Measurements from ENCODE around the gene MAML3.
"Not testable (repeated sequence)": the region's sequence is repeated elsewhere in the genome, so short reads cannot be mapped to it uniquely, and the experiment has no call there.

MAML3 gene

DNA sequence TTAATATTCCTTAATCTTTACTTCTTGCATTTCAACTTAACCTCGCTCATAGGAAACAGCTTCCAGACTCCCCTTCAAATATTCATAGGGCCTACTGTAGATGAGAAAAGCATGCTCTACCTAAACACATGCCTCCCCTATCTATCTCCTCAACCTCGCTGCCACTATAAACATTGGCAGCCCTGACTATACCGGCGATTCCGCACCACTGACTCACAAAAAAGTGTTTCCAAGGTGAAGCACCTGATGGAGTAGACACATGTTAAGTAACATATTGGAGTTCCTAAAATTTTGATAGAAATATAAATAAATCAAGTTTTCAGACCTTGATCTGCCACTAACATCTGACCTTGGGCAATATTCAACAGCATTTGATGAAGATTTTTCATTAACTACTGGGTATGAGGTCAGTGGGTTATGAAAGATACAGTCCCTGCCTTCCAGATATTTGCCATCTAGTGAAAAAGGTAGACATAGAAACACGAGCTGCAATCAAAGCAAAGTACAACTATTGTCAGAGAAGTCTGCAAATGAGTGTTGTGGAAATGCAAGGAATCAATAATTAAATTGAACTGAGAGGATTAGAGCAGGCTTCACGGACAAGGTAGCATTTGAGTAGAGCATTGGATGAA lies 184.2 kb downstream of the MAML3 start:
- no peak for DNase-seq (ENCODE audit: extremely low read depth in 1 of 2, low read depth in 1 of 2)

DNA sequence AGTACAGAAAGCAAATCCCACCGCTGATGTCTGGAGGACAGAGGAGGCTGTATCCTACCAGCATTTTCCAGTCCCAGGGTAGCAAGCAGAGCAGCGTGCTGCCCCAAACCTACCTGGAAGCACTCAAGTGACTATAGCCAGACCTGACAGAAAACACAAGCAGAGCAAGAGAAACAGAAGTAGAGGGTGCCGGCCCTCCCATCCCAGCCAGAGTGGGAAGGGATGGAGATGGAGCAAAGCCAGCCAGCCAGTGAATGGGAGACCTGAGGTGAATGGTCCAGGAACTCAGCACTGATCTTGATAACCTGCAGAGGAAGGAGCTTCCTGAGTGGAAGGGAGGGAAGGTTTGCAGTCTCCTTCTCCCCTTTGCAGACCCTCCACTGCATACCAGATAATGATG lies 185.2 kb downstream of the MAML3 start:
- DNase-seq (ENCODE audit: extremely low read depth in 1 of 2, low read depth in 1 of 2): no peak

DNA sequence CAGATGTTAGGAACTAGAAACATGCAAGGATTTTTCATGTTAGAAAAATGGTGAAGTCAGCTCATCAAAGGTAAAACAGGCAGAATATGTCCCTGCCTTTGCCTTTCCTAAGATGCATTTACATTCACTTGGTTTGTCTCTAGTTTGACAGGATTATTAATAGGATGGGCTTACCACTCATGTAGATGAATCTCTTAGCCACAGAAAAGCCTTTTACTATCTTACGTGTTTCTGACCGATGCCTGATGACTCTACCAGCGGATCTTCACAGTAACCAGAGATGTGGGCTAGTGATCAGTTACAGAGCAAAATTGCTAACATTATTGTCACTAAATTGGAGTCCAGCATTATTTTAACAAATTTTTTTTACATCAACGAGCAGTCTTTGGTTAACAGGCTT lies 187.6 kb downstream of the MAML3 start:
- no peak for DNase-seq (ENCODE audit: extremely low read depth in 1 of 2, low read depth in 1 of 2)

DNA sequence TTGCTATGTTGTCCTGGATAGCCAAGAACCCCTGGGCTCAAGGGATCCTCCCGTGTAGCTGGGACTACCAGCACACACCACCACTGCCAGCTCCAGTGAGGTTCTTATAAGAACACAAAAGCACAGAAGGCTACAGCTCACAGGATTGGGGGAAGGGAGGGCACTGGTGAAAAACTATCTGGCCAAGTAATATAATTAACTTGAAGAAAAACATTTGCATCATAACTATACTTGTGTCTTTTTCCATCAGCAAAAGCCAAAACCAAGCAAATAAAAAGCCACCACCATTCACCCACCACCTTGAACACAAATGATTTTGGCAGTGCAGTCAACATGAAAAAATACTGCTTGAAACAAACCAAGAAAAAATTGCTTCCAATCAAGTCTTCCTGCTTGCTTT lies 188.2 kb downstream of the MAML3 start:
- no peak for DNase-seq (ENCODE audit: extremely low read depth in 1 of 2, low read depth in 1 of 2)

DNA sequence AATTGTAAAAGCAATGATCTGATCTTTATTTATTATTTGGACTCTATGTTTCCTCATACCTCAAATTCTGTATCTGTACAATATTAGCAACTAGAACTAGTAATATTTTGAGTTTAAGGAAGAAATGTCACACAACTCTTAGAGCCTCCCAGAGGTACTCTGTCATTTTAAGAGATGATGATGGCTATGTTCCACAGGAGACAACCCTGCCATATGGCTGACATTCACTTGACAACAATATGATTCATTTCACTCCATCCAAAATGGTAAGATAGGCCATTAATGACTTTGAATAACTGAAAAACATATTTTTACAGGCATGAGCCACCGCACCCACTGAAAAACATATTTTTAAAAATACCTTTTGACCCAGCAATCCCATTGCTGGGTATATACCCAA lies 190.3 kb downstream of the MAML3 start:
- DNase-seq (ENCODE audit: extremely low read depth in 1 of 2, low read depth in 1 of 2): no peak

DNA sequence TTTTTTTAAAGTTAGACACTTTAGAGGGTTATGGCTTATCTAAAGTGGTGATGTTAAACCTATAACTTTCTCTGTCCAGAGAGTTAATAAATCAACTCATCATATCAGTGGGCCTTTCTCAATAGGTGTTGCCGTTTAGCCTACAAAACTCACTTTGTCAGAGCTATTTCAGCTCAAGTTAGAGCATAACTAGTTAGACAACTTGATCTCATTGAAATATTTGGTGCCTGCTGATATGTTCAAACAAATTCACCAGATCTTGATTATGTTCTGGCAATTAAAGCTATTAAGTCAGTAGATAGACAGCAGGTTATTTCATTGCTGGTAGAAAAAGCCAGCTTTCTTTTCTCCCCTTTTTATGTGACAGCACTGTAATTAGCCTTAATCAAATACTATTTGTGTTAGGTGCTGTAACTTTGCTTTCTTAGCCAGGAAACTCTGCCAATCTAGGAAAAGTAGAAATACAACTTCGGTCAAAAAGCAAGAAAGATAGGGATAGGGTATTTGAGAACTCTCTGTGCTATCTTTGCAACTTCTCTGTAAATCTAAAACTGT lies 191.8 kb downstream of the MAML3 start:
- no peak for DNase-seq (ENCODE audit: extremely low read depth in 1 of 2, low read depth in 1 of 2)

DNA sequence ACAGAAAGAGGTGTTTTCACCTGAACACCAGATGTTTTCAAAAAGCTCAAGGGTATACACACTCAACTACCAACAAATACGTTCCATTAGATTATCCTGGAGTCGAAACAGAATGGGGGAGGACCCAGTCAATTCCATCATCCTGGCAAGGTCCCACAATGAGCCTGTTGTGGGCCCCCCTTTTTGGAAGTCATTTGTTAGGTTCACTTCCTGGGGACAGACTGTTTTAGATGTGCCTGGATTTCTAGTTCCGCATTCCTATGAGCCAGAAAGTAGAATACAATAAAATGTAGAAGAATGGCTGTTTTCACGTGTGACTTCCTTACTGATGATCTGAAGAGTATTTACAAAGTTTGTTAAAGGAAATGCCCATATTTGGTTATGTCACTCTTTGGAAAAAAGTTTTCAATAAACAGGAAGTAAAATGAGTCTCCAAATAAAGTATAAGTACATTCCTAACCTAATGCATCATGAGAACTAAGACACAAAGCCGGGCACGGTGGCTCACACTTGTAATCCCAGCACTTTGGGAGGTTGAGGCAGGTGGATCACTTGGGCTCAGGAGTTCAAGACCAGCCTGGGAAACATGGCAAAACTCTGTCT lies 192.5 kb downstream of the MAML3 start:
- no peak for DNase-seq (ENCODE audit: extremely low read depth in 1 of 2, low read depth in 1 of 2)

DNA sequence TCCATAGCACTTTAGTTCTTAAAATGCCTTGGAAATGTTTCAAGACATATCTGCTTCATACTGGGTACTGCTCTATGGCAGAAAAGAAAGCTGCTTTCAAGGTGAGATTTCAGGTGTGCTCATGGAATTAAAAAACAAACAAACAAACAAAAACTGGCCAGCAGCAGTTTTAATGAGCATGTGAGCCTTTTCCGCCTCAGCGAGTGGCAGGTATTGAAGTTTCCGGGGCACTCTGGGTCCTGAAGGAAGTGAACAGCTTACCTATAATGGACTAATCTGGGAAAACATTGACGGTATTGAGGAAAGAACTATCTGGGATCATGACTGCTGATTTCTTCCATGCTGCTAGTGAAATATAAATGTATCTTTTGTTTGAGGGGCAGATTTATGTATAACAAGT lies 194.6 kb downstream of the MAML3 start:
- no peak for DNase-seq (ENCODE audit: extremely low read depth in 1 of 2, low read depth in 1 of 2)

DNA sequence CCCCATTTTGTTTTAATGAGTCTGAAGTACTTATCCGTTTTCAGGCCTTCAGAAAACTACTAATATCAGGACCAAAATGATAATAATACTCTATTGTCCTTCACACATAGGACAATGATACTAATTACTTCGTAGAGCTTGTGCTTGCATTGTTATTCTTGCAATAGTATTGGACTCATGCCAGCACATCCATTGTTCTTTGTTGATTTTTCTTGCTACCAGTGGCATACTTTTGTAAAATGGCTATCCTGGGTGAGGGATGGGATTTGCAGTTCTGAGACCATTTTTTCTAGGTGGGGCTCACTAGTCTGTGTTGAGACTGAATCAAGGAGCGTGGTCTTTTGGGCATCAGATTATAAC lies 195.3 kb downstream of the MAML3 start:
- no peak for DNase-seq (ENCODE audit: extremely low read depth in 1 of 2, low read depth in 1 of 2)

DNA sequence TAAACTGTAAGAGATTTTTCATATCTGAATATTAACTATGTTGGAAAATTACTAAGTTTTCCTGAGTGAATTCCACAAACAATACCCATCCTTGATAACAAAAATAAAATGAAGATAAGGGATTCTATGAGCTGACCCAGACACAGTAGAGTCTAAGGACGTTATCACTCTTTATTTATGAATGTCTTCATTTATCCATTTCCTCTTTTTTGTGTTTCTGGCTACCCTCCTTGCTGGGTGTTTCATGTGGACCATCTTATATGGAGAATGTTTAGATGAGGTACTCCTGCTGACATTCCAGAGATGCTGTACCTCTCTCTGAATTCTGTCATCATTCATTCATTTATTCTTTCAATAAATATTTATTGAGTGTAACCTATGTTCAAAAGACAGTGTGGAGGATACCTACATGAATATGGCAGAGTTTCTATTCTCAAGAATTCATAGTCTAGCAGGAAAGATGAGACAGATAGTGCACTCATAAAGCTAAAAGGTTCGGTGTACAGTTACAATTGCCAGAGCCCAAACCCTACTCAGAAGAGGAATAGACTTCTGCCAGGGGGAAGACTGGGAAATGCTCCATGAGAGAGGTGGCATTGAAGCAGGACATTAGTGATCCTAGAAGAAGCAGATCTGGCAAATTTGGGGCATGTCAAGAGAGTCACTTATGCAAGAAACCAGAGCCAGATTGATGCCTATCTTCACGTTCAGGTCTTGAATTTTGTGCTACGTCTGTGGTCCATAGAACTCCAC lies 195.8 kb downstream of the MAML3 start:
- DNase-seq (ENCODE audit: extremely low read depth in 1 of 2, low read depth in 1 of 2): no peak

DNA sequence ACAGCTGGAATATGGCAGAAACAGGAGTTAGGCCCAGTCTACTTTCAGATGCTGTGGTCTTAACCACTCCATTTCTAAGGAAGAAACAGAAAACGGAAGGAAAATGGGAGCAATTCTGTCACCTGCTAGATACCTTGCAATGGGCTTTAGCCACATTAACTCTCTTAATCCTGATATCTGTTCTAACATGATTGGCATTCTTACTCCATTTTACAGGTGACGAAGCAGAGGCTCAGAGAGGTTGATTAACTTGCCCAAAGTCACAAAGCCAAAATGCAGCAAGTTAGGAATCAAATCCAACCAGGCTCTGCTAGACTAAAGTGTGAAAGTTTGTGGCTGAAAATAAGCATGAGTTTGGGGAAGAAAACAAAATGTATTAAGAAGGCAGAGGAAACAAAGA lies 196.9 kb downstream of the MAML3 start:
- no peak for DNase-seq (ENCODE audit: extremely low read depth in 1 of 2, low read depth in 1 of 2)

DNA sequence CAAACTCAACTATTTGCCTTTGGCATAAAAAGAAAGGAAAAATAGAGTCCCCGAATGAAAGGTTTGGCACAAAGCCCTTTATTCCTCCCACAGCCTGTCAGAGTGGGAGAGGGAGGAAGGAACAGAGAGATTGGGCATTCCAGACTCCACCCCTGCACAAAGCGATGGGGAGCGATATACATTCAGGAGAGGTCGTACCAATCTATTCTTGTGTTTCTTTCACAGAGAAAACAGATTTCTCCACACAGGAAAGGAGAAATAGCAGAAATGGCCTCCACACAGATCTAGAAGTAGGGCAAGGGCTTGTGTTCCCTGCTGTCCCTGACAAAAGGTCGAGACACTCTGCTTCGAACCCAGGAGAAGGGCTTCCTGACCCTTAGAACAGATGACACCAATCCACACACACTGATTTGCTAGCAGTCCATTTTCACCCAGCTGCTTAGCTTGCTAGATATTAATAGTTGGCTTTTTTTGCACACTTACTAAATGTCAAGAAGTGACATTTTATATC lies 197.4 kb downstream of the MAML3 start:
- DNase-seq (ENCODE audit: extremely low read depth in 1 of 2, low read depth in 1 of 2): no peak

DNA sequence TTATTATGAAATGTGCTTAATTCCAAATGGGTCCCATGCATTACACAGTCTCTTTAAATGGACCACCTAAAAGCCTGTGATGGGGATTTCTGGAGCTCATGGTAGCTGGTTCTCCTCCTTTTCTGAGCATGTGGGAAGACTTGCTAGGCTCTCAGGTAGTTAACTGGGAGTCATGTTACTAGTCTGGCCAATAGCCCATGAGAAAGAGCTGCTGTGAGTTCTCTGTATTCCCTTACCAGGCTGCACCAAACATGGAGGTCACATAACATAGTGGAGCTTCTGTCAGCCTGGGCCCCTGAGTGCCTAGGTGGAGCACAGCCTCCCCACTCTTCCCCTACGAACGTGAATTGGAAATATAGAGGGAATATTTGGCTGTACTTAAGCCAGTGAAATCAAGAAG lies 198.4 kb downstream of the MAML3 start:
- no peak for DNase-seq (ENCODE audit: extremely low read depth in 1 of 2, low read depth in 1 of 2)

DNA sequence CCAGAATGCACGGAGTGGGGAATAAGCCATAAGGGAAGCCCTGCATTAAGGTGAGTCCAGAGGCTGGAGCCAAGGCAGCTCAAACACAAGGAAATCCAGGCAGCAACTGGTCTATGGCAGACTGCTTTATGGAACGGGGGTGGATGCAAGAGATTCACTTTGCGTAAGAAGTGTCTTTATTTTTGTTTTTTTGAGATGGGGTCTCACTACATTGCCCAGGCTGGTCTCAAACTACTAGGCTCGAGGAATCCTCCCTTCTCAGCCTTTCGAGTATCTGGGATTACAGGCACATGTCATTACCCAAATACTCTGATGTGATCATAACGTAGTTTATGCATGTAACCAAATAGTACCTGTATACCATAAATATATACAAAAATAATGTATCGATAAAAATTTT lies 199.5 kb downstream of the MAML3 start:
- DNase-seq (ENCODE audit: extremely low read depth in 1 of 2, low read depth in 1 of 2): no peak

DNA sequence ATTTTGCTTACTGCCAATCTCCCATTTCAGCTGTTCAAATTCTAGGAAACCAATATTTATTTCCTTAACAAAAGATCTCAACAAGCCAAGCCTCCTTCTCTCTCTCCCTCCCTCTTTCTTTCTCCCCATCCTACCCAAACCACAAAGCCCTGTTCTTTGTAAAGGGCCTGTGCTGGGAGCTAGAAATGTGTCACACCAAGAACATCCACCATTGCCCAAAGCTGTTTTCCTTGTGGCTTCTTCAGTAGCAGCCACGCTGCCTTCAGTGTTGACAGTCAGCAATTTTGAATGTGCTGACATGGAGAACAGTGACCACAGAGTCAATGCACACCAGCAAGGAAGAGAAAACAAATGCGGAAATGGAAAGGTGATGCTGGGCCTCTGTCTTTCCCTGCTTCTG lies 203.0 kb downstream of the MAML3 start:
- no peak for DNase-seq (ENCODE audit: extremely low read depth in 1 of 2, low read depth in 1 of 2)

DNA sequence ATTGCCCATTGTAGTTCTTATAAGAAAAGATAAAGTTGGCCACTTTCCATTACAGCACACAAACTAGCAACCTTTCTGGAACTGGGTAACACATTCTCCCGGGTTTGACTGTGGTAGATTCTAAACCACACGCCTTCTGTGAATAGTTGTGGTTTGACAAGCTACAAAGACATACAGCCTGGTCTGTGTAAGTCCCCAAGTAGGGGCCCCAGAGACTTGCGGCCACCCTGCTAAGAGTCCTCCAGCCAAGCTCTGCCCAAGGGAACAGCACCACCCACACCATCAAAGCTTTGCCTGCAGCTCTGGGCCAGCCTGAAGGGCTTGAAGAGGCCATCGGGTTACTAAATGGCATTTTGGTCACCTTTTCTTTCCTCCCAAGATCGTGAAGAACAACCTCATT lies 203.4 kb downstream of the MAML3 start:
- DNase-seq (ENCODE audit: extremely low read depth in 1 of 2, low read depth in 1 of 2): no peak

DNA sequence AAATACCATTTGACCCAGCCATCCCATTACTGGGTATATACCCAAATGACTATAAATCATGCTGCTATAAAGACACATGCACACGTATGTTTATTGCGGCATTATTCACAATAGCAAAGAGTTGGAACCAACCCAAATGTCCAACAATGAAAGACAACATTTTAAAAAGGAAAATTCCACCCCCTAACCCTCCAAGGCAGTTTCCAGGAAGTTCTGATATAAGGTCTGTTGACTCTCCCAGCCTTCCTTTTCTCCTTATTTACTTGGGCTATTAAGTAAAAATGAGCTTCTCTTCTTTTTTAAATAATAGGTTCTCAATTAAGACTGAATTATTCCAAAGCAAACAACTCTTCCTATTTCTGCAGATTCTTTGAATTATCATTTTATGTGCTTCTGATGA lies 209.1 kb downstream of the MAML3 start:
- not testable (repeated sequence) for DNase-seq (ENCODE audit: extremely low read depth in 1 of 2, low read depth in 1 of 2)

DNA sequence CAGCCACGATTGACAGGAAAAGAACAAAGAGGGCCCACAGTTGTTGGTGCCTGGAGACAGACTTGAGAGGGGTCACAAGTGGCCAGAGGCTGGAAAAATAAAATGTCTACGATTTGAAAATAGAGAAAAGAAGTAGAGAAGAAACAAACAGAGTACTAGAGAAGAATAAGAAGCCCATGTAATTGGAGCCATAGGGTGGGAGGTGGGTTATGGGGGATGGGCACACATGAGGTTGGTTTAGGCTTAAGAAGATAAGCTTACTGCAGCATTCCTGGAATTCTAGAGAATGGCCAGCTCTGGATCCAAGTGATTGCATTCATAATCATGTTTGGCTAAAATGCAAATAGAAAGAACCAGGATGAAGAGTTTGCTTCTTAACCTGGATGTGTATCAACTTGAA lies 210.7 kb downstream of the MAML3 start:
- DNase-seq (ENCODE audit: extremely low read depth in 1 of 2, low read depth in 1 of 2): no peak

DNA sequence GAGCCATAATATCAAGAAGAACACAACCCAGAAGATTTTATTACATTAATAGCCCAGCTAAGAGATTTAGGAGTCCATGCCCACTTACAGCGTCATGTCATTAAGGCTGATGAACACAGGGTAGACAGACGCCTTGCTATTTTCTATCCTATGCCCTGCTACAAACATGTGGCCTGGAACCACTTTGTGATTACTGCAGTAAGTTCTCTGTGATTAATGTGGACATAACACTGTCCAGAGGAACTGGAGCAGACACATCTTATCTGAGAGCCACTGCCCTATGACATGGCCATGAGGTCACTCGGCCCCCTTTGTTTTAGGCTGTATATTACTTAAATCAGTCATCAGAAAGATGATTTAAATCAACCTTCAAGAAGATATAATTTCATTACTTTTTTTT lies 211.7 kb downstream of the MAML3 start:
- DNase-seq (ENCODE audit: extremely low read depth in 1 of 2, low read depth in 1 of 2): no peak

DNA sequence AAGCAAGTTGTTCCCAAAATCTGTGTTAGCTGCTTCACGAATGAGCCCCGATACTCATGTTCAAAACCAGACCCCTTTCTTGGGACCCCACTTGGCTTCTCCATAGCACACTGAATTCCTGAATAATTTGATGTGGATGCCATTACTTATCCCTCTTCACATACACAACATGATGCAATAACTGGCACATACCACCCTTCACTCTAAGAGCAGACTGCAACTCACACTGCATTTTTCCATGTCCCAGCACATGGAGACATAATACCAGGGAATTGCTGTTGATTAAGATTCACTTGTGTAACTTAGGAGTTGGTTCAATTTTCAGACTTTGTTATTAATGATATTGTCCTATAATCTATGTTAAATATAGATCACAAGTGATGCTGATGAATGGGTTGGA lies 213.4 kb downstream of the MAML3 start:
- DNase-seq (ENCODE audit: extremely low read depth in 1 of 2, low read depth in 1 of 2): no peak

DNA sequence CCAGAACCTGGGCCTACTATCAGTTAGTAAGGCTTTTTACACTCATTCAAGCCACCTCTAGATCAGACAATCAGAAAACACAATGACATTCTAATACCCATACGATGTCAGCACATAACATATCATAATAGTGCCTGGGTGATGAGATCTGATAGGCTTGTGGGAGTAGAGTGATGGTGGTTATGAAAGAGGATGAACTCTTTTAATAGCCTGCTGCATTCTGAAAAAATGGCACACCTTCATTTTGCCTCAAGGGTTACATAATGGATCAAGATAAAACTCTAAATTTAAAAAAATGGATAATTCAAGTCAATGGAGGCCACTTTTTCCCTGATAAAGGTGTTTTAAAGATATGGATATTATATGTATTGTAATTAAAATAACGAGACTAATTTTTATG lies 215.6 kb downstream of the MAML3 start:
- DNase-seq (ENCODE audit: extremely low read depth in 1 of 2, low read depth in 1 of 2): no peak

DNA sequence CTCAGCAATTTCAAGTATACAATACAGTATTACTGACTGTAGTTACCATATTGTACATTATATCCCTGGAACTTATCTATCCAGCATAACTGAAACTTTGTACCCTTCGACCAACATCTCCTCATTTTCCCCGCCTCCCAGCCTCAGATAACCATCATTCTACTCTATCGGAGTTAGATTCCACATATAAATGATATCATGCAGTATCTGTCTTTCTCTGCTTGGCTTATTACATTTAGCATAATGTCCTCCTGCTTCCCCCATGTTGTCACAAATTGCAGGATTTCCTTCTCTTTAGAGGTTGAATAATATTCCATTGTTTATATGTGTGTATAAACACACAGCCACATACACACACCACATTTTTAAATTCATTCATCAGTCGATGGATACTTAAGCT lies 218.1 kb downstream of the MAML3 start:
- no peak for DNase-seq (ENCODE audit: extremely low read depth in 1 of 2, low read depth in 1 of 2)
